Heart left ventricle (tissue), 16 donors: ENCODE measurements around the gene ITGA3. TPM values are rescaled to one million over a fixed set of nuclear protein-coding genes. Genes with fewer than 3 reads are reported as not detected.

Experiments used
- ATAC-seq, 4 donors: fragments of 200-7000 bp; cut with Tn5 transposase; one replicate each; pipeline ENCODE4 v1.9.1; 2020 to 2022; ENCODE audit warnings: moderate library complexity in 4 of 4, mild to moderate bottlenecking in 3 of 4, moderate number of reproducible peaks in 1 of 4
- DNase-seq, 5 donors: peaks; one replicate each; pipeline ENCODE4 v3.0.0-alpha.2; 2020
- H3K27ac ChIP-seq, 12 donors: fragments of 200-600 bp; sonication (generic) in 4 of 12; one replicate each; pipeline versions ENCODE4 v1.5.0 to v1.8.0; 2016 to 2022; ENCODE audit warnings: mild to moderate bottlenecking in 2 of 12
- H3K27me3 ChIP-seq, 9 donors: fragments of 200-600 bp; sonication (generic) in 2 of 9; one replicate each; pipeline versions ENCODE4 v1.5.1 to v1.8.0; 2016 to 2022; ENCODE audit warnings: mild to moderate bottlenecking in 3 of 9
- H3K36me3 ChIP-seq, 9 donors: fragments of 200-600 bp; sonication (generic) in 2 of 9; one replicate each; pipeline versions ENCODE4 v1.5.0 to v1.8.0; 2018 to 2022; ENCODE audit warnings: mild to moderate bottlenecking in 2 of 9
- H3K4me1 ChIP-seq, 12 donors: fragments of 200-600 bp; sonication (generic) in 4 of 12; one replicate each; pipeline versions ENCODE4 v1.5.0 to v1.8.0; 2016 to 2022; ENCODE audit warnings: mild to moderate bottlenecking in 3 of 12
- H3K4me3 ChIP-seq, 12 donors: fragments of 200-600 bp; sonication (generic) in 4 of 12; one replicate each; pipeline versions ENCODE4 v1.5.0 to v1.8.0; 2017 to 2022; ENCODE audit warnings: mild to moderate bottlenecking in 9 of 12, moderate library complexity in 4 of 12
- H3K9me3 ChIP-seq, 12 donors: fragments of 200-600 bp; sonication (generic) in 4 of 12; one replicate each; pipeline versions ENCODE4 v1.5.0 to v1.8.0; 2016 to 2022; ENCODE audit warnings: mild to moderate bottlenecking in 1 of 12
- POLR2A ChIP-seq, 2 donors: fragments of 450-650 bp; IDR thresholded peaks; one replicate each; pipeline ENCODE4 v1.6.1; 2017; ENCODE audit warnings: antibody characterized with exemption in 2 of 2, mild to moderate bottlenecking in 2 of 2, moderate library complexity in 2 of 2
- WGBS, 4 donors: extraction: QIAGEN DNeasy Blood & Tissue Kit in 2 of 4; methylation state at CpG; one replicate each; pipeline versions ENCODE4 v1.1.5 to v1.1.7; 2013 to 2018; 5-methylcytosine and 5-hydroxymethylcytosine counted together
- intact Hi-C, 10 donors: fragments of 100-400 bp; cut with DNase I; formaldehyde crosslinking; loops; one replicate each; pipeline versions ENCODE4 v1.11.1 to v1.14.2; 2022
- polyA plus RNA-seq, 2 donors: library from polyadenylated mRNA; stranded (reverse); fragments of 200-250 nt; gene quantifications; one replicate each; pipeline ENCODE4 v1.2.3, GENCODE V29; 2013
- total RNA-seq, 9 donors: library from RNA; depleted of rRNA in 2 of 9; stranded (reverse); fragments of >200 nt in 2 of 9; fragmentation: NEBNext Ultra II Directional in 3 of 9; extraction: Animal tissue kit (Norgen Biotek cat#: 25700) in 3 of 9; gene quantifications; one replicate each; pipeline versions ENCODE4 v1.1.0 to v1.2.4, GENCODE V29; 2016 to 2023
- TF ChIP-seq, protein P1 (sequence below), 12 donors: fragments of 200-600 bp; sonication (generic) in 4 of 12; IDR thresholded peaks; one replicate each; pipeline versions ENCODE4 v1.5.0 to v1.8.0; 2018 to 2022; ENCODE audit warnings: antibody characterized with exemption in 12 of 12, mild to moderate bottlenecking in 5 of 12
- donor health status: ischemic (EF 13 %, LVEDD 7.1; RV severe dilation, severe dysfunction).
- donor health status: healthy with polysubstance abuse.
- donor health status: DM: no; HTN: yes; CAD: no.
- donor health status: DM: no; HTN: no; CAD: no.
- donor health status: ischemic (EF 25% LVEDD 6.9; RV normal size, moderate dysfunction).
- donor health status: ischemic (EF 25% LVEDD 5.7; RV mildly dilated, moderate dysfunction).
- donor health status: healthy.
- donor health status: DM: yes; HTN: yes; CAD: no.
- donor health status: ischemic (EF 35%, LVEDD 5.7; RV mildly dilated, moderate dysfunction).
- donor health status: nonischemic (EF 11% LVEDD 7.7; RV severe dilation, severe dysfunction).
- donor health status: DM: yes; HTN: yes; CAD: no.
- donor health status: PGD.
- donor health status: ischemic (EF 29% LVEDD 5.4; RV normal size, mild dysfunction).
- donor health status: nonischemic (EF 23%, LVEDD 6.1; RV moderate dilation, normal function).

The ITGA3 gene
- total and polyA plus RNA-seq, 11 donors = 16.8 to 72.9 (median 23.6) TPM

DNA sequence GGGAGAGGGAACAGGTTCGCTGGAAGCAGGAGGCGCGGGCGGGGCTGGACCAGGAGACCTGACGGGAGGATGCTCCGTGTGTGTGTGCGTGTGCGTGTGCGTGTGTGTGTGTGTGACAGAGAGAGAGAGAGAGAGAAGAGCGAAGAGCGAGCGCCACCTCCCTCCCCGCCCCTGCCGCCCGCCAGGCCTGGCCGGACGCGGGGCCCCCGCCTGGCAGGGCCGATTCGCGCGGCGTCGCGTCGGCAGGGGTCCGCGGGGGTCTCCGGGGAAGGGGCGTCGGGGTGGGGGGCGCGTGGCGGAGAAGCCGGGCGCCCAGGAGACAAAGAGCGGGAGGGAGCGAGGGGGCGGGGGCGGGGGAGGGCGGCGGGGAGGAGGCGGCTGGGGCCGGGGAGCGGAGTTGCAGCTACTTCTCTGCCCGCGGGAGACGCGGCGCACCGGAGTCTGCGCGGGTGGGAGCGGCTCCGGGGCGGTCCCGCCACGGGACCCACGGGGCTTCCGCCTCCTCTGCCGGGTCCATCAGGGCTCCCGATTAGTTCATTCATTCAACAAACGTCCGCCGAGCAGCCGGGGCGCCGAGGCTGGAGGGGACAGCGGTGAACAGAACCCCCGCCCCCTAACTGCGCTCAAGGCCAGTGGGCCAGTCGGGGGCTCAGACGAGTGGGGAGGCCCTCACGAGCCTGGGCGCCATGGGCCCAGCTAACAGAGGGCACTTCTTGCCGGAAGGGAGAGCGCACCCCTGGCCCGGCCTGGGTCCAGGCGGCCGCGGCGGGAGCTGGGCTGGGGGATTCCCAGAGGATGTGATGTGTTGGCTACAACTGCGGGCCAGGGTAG lies 74.0 kb downstream of the ITGA3 start, which contains the start of gene SAMD14:
TSS of gene SAMD14 (minus strand) at position 433 of the 831 bp plus-strand sequence. CDS start 5,201 bp downstream, outside the sequence.
- TF ChIP-seq, protein P1, sequence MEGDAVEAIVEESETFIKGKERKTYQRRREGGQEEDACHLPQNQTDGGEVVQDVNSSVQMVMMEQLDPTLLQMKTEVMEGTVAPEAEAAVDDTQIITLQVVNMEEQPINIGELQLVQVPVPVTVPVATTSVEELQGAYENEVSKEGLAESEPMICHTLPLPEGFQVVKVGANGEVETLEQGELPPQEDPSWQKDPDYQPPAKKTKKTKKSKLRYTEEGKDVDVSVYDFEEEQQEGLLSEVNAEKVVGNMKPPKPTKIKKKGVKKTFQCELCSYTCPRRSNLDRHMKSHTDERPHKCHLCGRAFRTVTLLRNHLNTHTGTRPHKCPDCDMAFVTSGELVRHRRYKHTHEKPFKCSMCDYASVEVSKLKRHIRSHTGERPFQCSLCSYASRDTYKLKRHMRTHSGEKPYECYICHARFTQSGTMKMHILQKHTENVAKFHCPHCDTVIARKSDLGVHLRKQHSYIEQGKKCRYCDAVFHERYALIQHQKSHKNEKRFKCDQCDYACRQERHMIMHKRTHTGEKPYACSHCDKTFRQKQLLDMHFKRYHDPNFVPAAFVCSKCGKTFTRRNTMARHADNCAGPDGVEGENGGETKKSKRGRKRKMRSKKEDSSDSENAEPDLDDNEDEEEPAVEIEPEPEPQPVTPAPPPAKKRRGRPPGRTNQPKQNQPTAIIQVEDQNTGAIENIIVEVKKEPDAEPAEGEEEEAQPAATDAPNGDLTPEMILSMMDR (IDR thresholded peaks at IDR 0.05) = no peak

GRCh38 chr17:50130559-50131305 lies 74.8 kb downstream of the ITGA3 start:
- DNase-seq (no peak), ATAC-seq (peak in 2 of 4 donors; percentile 7 to 21)
- 53 to 66% (median 60%) methylated on average over 19 of the region's 19 CpGs for WGBS, 4 donors
- Histone ChIP-seq H3K36me3 (peaks cover 0 to 19% (median 14%) of the 10 kb centered on the region in 9 donors), H3K4me3 (peak overlapping the region in 7 of 12 donors; percentile 47 to 61 (median 53)), H3K27ac (peak overlapping the region in 1 of 12 donors; percentile 2), H3K27me3 (peaks cover 0 to 20% (median 0%) of the 10 kb centered on the region in 9 donors), H3K9me3 (no peaks in the 10 kb centered on the region), H3K4me1 (peaks cover 0 to 58% (median 29%) of the 10 kb centered on the region in 12 donors)
- TF ChIP-seq, protein P1 (IDR thresholded peaks at IDR 0.05) = no peak
- no peak for TF ChIP-seq POLR2A (IDR thresholded peaks at IDR 0.05)
- intact Hi-C loops = loop anchor here in 3 of 10 donors (5.0 kb wide), 1 partner anchor 37 kb away; the partner anchor contains the start of gene SGCA (in 3 of the 3)

More for the DNA sequence above, 74.0 kb downstream of the ITGA3 start, which contains the start of gene SAMD14:
- intact Hi-C loops = loop anchor here in 3 of 10 donors (5.0 kb wide), 1 partner anchor 37 kb away; the partner anchor contains the start of gene SGCA (in 3 of the 3)
- Histone ChIP-seq H3K27me3 (peaks cover 0 to 20% (median 0%) of the 10 kb centered on the region in 9 donors), H3K4me1 (peaks cover 0 to 58% (median 29%) of the 10 kb centered on the region in 12 donors), H3K9me3 (no peaks in the 10 kb centered on the region), H3K27ac (peak within 1 kb of the TSS in 1 of 12 donors; percentile 24), H3K36me3 (peaks cover 0 to 11% (median 7%) of the 10 kb centered on the region in 9 donors), H3K4me3 (peak within 1 kb of the TSS; percentile 22 to 61 (median 51))
- DNase-seq (peak in 2 of 5 donors; percentile 50 to 54), ATAC-seq (peak in 3 of 4 donors; percentile 5 to 31 (median 15))
- WGBS, 4 donors = 2 to 5% (median 3%) methylated on average over 39 to 82 of the region's 84 CpGs

- intact Hi-C loops = loop anchor here in 3 of 10 donors (5.0 kb wide), 1 partner anchor 35 kb away; the partner anchor contains the start of gene SGCA (in 3 of the 3)
Observed at GRCh38 chr17:50132104-50132794, 76.3 kb downstream of the ITGA3 start.

More at GRCh38 chr17:50132104-50132794, 76.3 kb downstream of the ITGA3 start:
- Histone ChIP-seq H3K36me3 (peaks cover 0 to 34% (median 29%) of the 10 kb centered on the region in 9 donors), H3K4me3 (no peak overlapping the region), H3K27ac (peak overlapping the region; percentile 61 to 97 (median 81)), H3K27me3 (peaks cover 0 to 20% (median 0%) of the 10 kb centered on the region in 9 donors), H3K9me3 (no peaks in the 10 kb centered on the region), H3K4me1 (peaks cover 0 to 58% (median 29%) of the 10 kb centered on the region in 12 donors)
- 83 to 90% (median 85%) methylated on average over 2 to 6 of the region's 6 CpGs for WGBS, 4 donors
- no peak for DNase-seq
- no peak for ATAC-seq
- TF ChIP-seq, protein P1 (IDR thresholded peaks at IDR 0.05) = no peak
